IPS-20b (cell line): ENCODE measurements around the gene NACAD.

Experiments
- H3K27ac ChIP-seq: one replicate; pipeline ENCODE4 v1.5.1; 2013; ENCODE audit warnings: low read length
- H3K27me3 ChIP-seq: 2 replicates; pipeline ENCODE4 v1.6.1; 2013; ENCODE audit warnings: mild to moderate bottlenecking, low read length, inconsistent platforms; ENCODE audit not compliant: insufficient read depth
- H3K36me3 ChIP-seq: 2 replicates; pipeline ENCODE4 v1.6.1; 2013; ENCODE audit warnings: low read depth, mild to moderate bottlenecking, inconsistent platforms, low read length, moderate library complexity; ENCODE audit not compliant: insufficient read depth
- H3K4me1 ChIP-seq: 2 replicates; pipeline ENCODE4 v1.6.1; 2013; ENCODE audit warnings: mild to moderate bottlenecking, control low read depth, inconsistent platforms, low read length, moderate library complexity; ENCODE audit not compliant: insufficient read depth
- H3K4me3 ChIP-seq: 2 replicates; pipeline ENCODE4 v1.5.1; 2013; ENCODE audit warnings: mild to moderate bottlenecking, low read length, inconsistent platforms
- H3K9ac ChIP-seq: 2 replicates; pipeline ENCODE4 v1.6.1; 2013; ENCODE audit warnings: low read depth, mild to moderate bottlenecking, inconsistent platforms, low read length, moderate library complexity
- H3K9me3 ChIP-seq: 2 replicates; pipeline ENCODE4 v1.6.1; 2013; ENCODE audit warnings: mild to moderate bottlenecking, low read depth, low read length, inconsistent platforms; ENCODE audit not compliant: insufficient read depth

The NACAD gene

GRCh38 chr7:45075871-45076796 lies 12.6 kb downstream of the NACAD start:
- no peak overlapping the region for H3K9ac ChIP-seq
- H3K9me3 ChIP-seq, result no peaks in the 10 kb centered on the region
- H3K27me3 ChIP-seq, result no peaks in the 10 kb centered on the region
- H3K4me3 ChIP-seq, result no peak overlapping the region
- no peak overlapping the region for H3K27ac ChIP-seq
- peaks cover 50% of the 10 kb centered on the region; the same call in 1 of the 2 replicates for H3K36me3 ChIP-seq
- no peaks in the 10 kb centered on the region for H3K4me1 ChIP-seq

DNA sequence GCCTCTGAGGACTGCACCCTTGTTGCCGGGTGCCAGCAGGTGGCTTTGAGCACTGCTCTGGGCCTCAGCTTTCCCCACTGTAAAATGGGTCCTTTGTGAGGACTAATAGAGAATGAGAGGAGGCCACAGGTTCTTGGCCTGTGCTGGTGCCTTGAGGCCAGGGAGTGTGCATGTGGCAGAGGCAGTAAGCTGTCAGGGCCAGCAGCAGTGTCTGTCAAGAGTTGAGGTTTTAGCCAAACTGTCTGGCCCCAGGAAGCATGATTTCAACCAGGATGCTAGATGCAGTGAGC lies 13.5 kb downstream of the NACAD start:
- Histone ChIP-seq H3K4me1 (no peaks in the 10 kb centered on the region), H3K27me3 (no peaks in the 10 kb centered on the region), H3K27ac (no peak overlapping the region), H3K4me3 (no peak overlapping the region), H3K9ac (no peak overlapping the region), H3K36me3 (peaks cover 50% of the 10 kb centered on the region; the same call in 1 of the 2 replicates), H3K9me3 (no peaks in the 10 kb centered on the region)

DNA sequence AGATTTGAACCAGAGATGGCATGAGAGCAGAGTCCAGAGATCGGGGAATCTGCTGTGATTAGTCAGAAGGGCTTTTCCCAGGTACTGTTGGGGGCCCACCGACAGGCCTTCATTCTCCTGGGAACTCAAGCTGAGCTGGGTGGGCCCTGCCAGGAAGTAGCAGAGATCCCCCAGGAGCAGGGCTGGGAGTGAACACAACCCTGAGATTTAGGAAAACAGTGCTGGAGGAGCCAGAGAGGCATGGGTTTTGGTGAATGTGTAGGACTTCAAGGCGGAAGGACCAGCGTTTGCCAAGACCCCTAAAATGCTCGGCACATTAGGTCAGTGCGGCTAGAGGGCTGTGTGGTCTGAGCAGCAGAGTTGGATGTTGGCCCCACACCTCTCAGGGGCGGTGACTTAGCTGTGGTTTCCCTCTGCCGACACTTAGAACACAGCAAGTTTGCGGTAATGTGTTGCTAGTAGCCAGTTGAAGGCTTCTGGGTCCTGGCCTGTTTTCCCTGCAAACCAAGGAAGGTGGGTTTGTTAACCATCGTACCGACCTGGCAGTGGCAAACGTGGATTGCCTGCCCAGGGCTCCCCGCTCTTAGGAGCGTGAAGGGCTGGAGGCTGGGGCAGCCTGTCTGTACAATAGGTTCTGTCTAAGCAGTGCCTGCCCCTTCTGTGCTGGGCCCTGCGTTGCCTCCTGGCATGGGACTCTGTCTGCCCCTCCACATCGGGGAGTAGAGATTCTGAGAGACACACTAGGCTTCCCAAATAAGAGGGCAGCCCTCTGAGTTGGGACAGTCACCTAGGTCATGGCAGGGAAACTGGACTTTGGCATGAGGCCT lies 14.0 kb downstream of the NACAD start:
- Histone ChIP-seq H3K9me3 (no peaks in the 10 kb centered on the region), H3K36me3 (peaks cover 50% of the 10 kb centered on the region; the same call in 1 of the 2 replicates), H3K27ac (no peak overlapping the region), H3K27me3 (no peaks in the 10 kb centered on the region), H3K4me1 (no peaks in the 10 kb centered on the region), H3K4me3 (no peak overlapping the region), H3K9ac (no peak overlapping the region)

GRCh38 chr7:45073786-45074527 lies 14.8 kb downstream of the NACAD start:
- H3K9me3 ChIP-seq, result no peaks in the 10 kb centered on the region
- no peaks in the 10 kb centered on the region for H3K27me3 ChIP-seq
- no peak overlapping the region for H3K9ac ChIP-seq
- no peak overlapping the region for H3K4me3 ChIP-seq
- no peak overlapping the region for H3K27ac ChIP-seq
- no peaks in the 10 kb centered on the region for H3K4me1 ChIP-seq
- H3K36me3 ChIP-seq, result peaks cover 50% of the 10 kb centered on the region; the same call in 1 of the 2 replicates

DNA sequence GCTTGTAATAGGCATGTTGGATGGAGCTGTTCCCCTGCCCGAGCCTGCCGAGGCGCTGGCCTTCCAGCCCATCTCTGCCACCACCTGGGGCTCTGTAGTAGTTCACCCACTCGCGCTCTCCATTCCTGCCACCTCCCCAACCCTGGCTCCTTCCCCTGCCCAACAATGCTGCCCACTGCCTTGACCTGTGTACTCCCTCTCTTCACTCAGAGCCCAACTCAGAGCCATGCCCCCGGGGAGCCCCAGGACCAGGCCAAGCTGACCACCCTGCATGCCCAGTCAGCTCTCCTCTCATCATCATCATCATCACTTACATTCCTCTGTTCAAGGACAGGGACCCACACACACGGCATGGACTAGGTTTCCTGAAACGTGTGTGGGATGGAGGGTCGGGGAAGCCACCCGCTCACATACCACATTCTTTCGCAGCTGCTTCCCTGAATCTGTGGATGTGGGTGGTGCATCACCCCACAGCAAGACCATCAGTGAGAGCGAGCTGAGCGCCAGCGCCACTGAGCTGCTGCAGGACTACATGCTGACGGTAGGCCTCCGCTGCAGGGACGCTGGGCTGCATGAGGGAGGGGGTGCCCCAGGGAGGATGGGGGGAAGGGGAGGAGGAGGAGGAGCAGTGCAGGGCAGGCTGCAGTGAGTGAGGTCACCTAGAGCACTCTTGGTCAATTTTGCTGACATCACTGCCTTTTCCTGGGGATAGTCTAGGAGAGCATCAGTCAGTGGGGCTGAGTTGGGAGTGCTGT lies 15.6 kb downstream of the NACAD start:
- Histone ChIP-seq H3K36me3 (peaks cover 50% of the 10 kb centered on the region; the same call in 1 of the 2 replicates), H3K9me3 (no peaks in the 10 kb centered on the region), H3K27me3 (no peaks in the 10 kb centered on the region), H3K4me1 (no peaks in the 10 kb centered on the region), H3K9ac (no peak overlapping the region), H3K27ac (no peak overlapping the region), H3K4me3 (no peak overlapping the region)

DNA sequence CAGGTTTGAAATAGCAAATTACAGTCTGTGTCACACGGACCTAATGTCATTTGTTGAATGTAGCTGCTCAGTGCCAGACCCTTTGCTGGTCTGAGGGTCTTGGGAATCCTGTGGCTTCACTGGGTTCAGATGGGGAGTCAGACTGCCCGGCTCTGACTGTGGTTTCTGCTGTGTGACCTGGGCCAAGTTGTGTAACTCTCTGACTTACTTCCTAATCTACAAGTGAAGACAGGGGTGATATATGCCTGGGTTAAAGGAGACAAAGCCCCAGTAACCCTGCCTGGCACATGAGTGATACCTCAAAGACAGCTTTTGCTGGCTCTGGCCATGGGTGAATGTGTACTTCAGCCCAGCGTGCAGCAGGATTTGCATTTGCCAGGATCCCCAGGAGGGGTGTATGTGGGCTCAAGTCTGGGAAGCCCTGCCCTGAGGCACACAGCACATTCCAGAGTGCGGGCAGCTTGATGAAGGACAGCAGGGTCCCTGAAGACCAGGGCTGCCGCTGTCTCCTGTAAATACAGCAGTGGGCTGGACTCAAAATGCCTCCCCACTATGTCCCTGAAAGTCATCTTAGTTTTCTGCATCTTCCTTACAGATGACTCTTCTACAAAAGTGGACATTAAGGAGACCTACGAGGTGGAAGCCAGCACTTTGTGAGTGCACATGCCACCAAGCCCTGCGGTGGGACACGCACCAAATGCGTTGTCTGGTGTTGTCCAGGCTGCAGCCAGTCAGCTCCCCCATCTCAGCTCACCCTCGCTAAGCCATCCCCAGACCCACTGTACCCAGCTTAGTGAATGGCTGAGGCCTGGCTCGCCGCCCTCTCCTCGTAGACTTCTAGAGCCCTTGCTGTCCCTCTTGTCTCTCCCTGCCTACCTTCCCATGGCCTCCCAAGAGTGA lies 16.4 kb downstream of the NACAD start:
- Histone ChIP-seq H3K27ac (no peak overlapping the region), H3K36me3 (peaks cover 50% of the 10 kb centered on the region), H3K9ac (no peak overlapping the region), H3K4me3 (no peak overlapping the region; the same call in 1 of the 2 replicates), H3K9me3 (no peaks in the 10 kb centered on the region), H3K4me1 (no peaks in the 10 kb centered on the region), H3K27me3 (no peaks in the 10 kb centered on the region)

- H3K36me3 ChIP-seq, result peaks cover 47% of the 10 kb centered on the region
- no peak overlapping the region for H3K27ac ChIP-seq
- H3K9ac ChIP-seq, result no peak overlapping the region
Observed at GRCh38 chr7:45071528-45071927, 17.2 kb downstream of the NACAD start.

DNA sequence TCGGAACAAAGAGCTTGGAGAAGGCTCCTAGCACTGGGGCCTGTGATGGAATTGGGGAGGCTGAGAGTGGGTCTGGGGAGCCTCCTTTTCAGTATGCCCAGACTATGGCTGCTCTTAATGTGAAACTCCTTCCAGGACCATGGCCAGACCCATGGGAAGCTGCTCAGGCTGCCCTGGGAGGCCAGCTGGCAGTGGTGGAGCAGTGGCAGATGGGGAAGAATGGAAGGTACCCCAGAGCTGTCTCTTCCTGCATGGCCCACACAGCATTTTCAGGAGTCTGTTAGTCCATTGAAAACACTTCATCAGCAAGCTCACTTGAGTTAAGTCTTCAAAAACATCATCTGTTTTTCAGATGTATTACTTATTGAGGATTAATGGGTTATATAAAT lies 18.5 kb downstream of the NACAD start:
- Histone ChIP-seq H3K36me3 (peaks cover 41% of the 10 kb centered on the region), H3K4me3 (no peak overlapping the region), H3K9me3 (no peaks in the 10 kb centered on the region), H3K4me1 (no peaks in the 10 kb centered on the region), H3K9ac (no peak overlapping the region), H3K27ac (no peak overlapping the region), H3K27me3 (no peaks in the 10 kb centered on the region)

More at GRCh38 chr7:45071528-45071927, 17.2 kb downstream of the NACAD start:
- no peaks in the 10 kb centered on the region for H3K4me1 ChIP-seq
- H3K27me3 ChIP-seq, result no peaks in the 10 kb centered on the region
- no peak overlapping the region for H3K4me3 ChIP-seq
- no peaks in the 10 kb centered on the region for H3K9me3 ChIP-seq

DNA sequence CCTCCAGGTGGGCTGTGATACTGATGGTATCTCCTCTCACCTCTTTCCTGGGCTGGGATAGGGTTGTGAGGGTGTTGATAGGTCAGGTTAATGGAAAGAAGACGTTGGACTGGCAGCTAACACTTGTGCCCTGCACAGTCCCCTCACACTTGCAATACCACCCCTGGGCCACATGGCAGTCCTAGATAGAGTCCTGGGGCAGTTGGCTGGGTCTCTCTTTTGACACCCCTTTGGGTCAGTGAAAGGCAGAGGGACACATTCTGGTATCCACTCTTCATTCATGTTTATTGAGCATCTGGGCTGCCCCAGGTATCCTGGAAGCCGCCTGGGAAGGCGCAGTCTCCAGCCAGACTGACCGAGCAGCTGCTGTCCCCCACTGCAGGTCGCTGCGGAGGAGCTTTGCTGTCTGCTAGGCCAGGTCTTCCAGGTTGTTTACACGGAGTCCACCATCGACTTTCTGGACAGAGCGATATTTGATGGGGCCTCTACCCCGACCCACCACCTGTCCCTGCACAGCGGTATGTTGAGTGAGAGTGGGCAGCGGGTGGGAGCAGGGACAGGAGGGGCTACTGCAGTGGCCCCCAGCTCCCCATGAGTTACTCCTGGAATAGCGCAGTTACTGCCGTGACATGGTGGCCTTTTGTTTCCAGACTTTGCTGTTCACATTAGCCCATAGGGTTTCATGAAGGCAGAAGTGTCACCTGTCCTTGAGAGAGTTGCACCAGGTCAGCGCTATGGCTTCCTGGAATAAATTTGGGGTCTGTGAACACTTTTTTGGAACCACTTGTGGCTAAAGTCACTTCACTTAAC lies 19.1 kb downstream of the NACAD start:
- H3K4me1 ChIP-seq, result no peaks in the 10 kb centered on the region
- peaks cover 40% of the 10 kb centered on the region for H3K36me3 ChIP-seq
- no peaks in the 10 kb centered on the region for H3K9me3 ChIP-seq

More for the DNA sequence above, 19.1 kb downstream of the NACAD start:
- no peak overlapping the region for H3K27ac ChIP-seq
- no peak overlapping the region for H3K9ac ChIP-seq
- no peaks in the 10 kb centered on the region for H3K27me3 ChIP-seq
- H3K4me3 ChIP-seq, result no peak overlapping the region
